SK-N-SH (cell line): ENCODE data around the gene EFHC1. TPM values are rescaled to one million over a fixed set of nuclear protein-coding genes. Genes with fewer than 3 reads are reported as not detected.

Experiments
- CTCF ChIA-PET: fragments of 300-600, 350-600 bp; formaldehyde crosslinking; extraction: SDS; loops from one replicate; lab custom pipeline; 2021; lab: Yijun Ruan, JAX
- POLR2A ChIA-PET: fragments of 350-600 bp; sonication (Branson Sonifier 250); formaldehyde crosslinking; extraction: SDS; loops from one replicate; lab custom pipeline; 2020; ENCODE audit warnings: antibody characterized with exemption, inconsistent platforms; lab: Yijun Ruan, JAX
- DNase-seq: peaks from one replicate; pipeline ENCODE4 v3.0.0; 2012
- H2AFZ ChIP-seq: fragments of 200-600 bp; sonication (generic); 2 replicates; pipeline ENCODE4 v1.8.1; 2016; ENCODE audit warnings: antibody characterized with exemption, mild to moderate bottlenecking, low read depth
- H3F3A ChIP-seq: fragments of 200-600 bp; sonication (generic); replicated peaks from 2 replicates; pipeline ENCODE3; 2016; ENCODE audit warnings: antibody characterized with exemption, mild to moderate bottlenecking; ENCODE audit not compliant: insufficient read depth
- H3K27ac ChIP-seq, 2 experiments: fragments of 200-500 bp in 1 of 2; fragments of 200-600 bp in 1 of 2; sonication (Bioruptor generic) in 1 of 2; sonication (generic), shearing (Covaris generic) in 1 of 2; 2 replicates each; pipeline versions ENCODE4 v1.5.1 to v1.6.1; 2014 to 2016; ENCODE audit warnings: low read depth in 2 of 2, inconsistent platforms in 1 of 2, low read length in 1 of 2, mild to moderate bottlenecking in 1 of 2, mixed read lengths in 1 of 2
- H3K27me3 ChIP-seq: fragments of 200-600 bp; sonication (generic), shearing (Covaris generic); 2 replicates; pipeline ENCODE4 v1.6.1; 2016; ENCODE audit warnings: mixed run types; ENCODE audit not compliant: insufficient read depth
- H3K36me3 ChIP-seq, 2 experiments: fragments of 200-500 bp in 1 of 2; fragments of 200-600 bp in 1 of 2; sonication (Bioruptor generic) in 1 of 2; sonication (generic) in 1 of 2; replicated peaks in 1 of 2; 2 replicates each; pipeline versions ENCODE3 to v1.5.1; 2014 to 2016; ENCODE audit warnings: low read length in 1 of 2, mild to moderate bottlenecking in 1 of 2; ENCODE audit not compliant: insufficient read depth in 2 of 2, control insufficient read depth in 1 of 2
- H3K4me1 ChIP-seq, 2 experiments: fragments of 200-500 bp in 1 of 2; fragments of 200-600 bp in 1 of 2; sonication (Bioruptor generic) in 1 of 2; sonication (generic), shearing (Covaris generic) in 1 of 2; 2 replicates each; pipeline versions ENCODE4 v1.5.1 to v1.6.1; 2014 to 2016; ENCODE audit warnings: low read depth in 1 of 2, low read length in 1 of 2, mixed run types in 1 of 2; ENCODE audit not compliant: insufficient read depth in 2 of 2, control insufficient read depth in 1 of 2
- H3K4me2 ChIP-seq: fragments of 200-600 bp; sonication (generic), shearing (Covaris generic); 2 replicates; pipeline ENCODE4 v1.6.1; 2017; ENCODE audit warnings: mixed run types
- H3K4me3 ChIP-seq, 2 experiments: fragments of 200-500 bp in 1 of 2; fragments of 200-600 bp in 1 of 2; sonication (Bioruptor generic) in 1 of 2; sonication (generic), shearing (Covaris generic) in 1 of 2; 2 replicates each; pipeline versions ENCODE4 v1.5.1 to v1.8.1; 2014 to 2016; ENCODE audit warnings: low read depth in 2 of 2, inconsistent platforms in 1 of 2, low read length in 1 of 2, mild to moderate bottlenecking in 1 of 2, mixed read lengths in 1 of 2, moderate library complexity in 1 of 2
- H3K79me2 ChIP-seq: fragments of 200-600 bp; sonication (generic); 2 replicates; pipeline ENCODE4 v1.8.1; 2017; ENCODE audit warnings: mild to moderate bottlenecking; ENCODE audit not compliant: insufficient read depth
- H3K9ac ChIP-seq: fragments of 200-600 bp; sonication (generic); 2 replicates; pipeline ENCODE4 v1.6.1; 2017; ENCODE audit warnings: mixed run types
- H3K9me2 ChIP-seq: fragments of 200-600 bp; sonication (generic); 2 replicates; pipeline ENCODE4 v1.6.1; 2017; ENCODE audit warnings: mixed run types
- H3K9me3 ChIP-seq: fragments of 200-600 bp; sonication (generic); 2 replicates; pipeline ENCODE4 v1.6.1; 2017; ENCODE audit warnings: mixed run types, mild to moderate bottlenecking, moderate library complexity
- H4K20me1 ChIP-seq: fragments of 200-600 bp; sonication (generic); 2 replicates; pipeline ENCODE4 v1.6.1; 2017; ENCODE audit warnings: mild to moderate bottlenecking, mixed run types; ENCODE audit not compliant: insufficient read depth
- CHD2 ChIP-seq: fragments of 150-350 bp; IDR thresholded peaks from 2 replicates; pipeline ENCODE4 v1.6.1; 2018; ENCODE audit warnings: low read length; ENCODE audit not compliant: partially characterized antibody
- ELF1 ChIP-seq: IDR thresholded peaks from 2 replicates; pipeline ENCODE4 v1.4.0; 2012
- EZH2phosphoT487 ChIP-seq: fragments of 200-600 bp; sonication (generic); IDR thresholded peaks from 2 replicates; pipeline ENCODE4 v1.6.1; 2017; ENCODE audit warnings: low read depth, mixed run types, mild to moderate bottlenecking, antibody characterized with exemption, moderate library complexity, borderline replicate concordance
- FOSL2 ChIP-seq: IDR thresholded peaks from 2 replicates; pipeline ENCODE4 v1.4.0; 2012; ENCODE audit warnings: low read depth, mild to moderate bottlenecking, moderate library complexity, borderline replicate concordance
- FOXJ3 ChIP-seq: sonication (generic); formaldehyde crosslinking; IDR thresholded peaks from 2 replicates; pipeline ENCODE4 v1.5.1; 2020; ENCODE audit warnings: mild to moderate bottlenecking, missing genetic modification reagents
- FOXM1 ChIP-seq: IDR thresholded peaks from 2 replicates; pipeline ENCODE4 v1.4.0; 2012; ENCODE audit warnings: low read depth, mild to moderate bottlenecking
- JUND ChIP-seq: IDR thresholded peaks from 2 replicates; pipeline ENCODE4 v1.4.0; 2012
- MXI1 ChIP-seq: IDR thresholded peaks from 2 replicates; pipeline ENCODE4 v1.6.1; 2012; ENCODE audit warnings: mild to moderate bottlenecking, low read depth, low read length, improper control_type of control experiment
- TCF12 ChIP-seq: IDR thresholded peaks from 2 replicates; pipeline ENCODE4 v1.4.0; 2012
- USF2 ChIP-seq: fragments of 150-350 bp; IDR thresholded peaks from 2 replicates; pipeline ENCODE4 v1.6.1; 2017; ENCODE audit warnings: antibody characterized with exemption, low read length, low read depth, borderline replicate concordance
- YY1 ChIP-seq: IDR thresholded peaks from 2 replicates; pipeline ENCODE4 v1.4.0; 2012; ENCODE audit warnings: low read depth, mild to moderate bottlenecking
- WGBS: methylation state at CpG from one replicate; pipeline ENCODE4 v1.1.6; 2017; ENCODE audit warnings: low lambda C conversion rate; 5-methylcytosine and 5-hydroxymethylcytosine counted together
- polyA plus RNA-seq, 3 experiments: library from polyadenylated mRNA; depleted of rRNA; stranded (reverse); fragments of >200 nt; gene quantifications; 2 replicates each; pipeline ENCODE4 v1.2.3, GENCODE V29; 2012

EFHC1 gene
- polyA plus RNA-seq, 1 of the 3 experiments (the other 2 are of a cell fraction), result 39.4 TPM

GRCh38 chr6:52548999-52549398 is 128.9 kb downstream of the EFHC1 start:
- H3K9ac ChIP-seq, result no peak overlapping the region

GRCh38 chr6:52549428-52549827 is 129.3 kb downstream of the EFHC1 start:
- H3K9me3 ChIP-seq, result no peaks in the 10 kb centered on the region
- CTCF ChIA-PET, result interaction anchor here (0.7 to 2.9 kb wide), 8 partner anchors 12 to 133 kb away, joined by 3 to 10 read pairs (median 4); partner anchors contain the start of gene TRAM2
- peaks cover 98% of the 10 kb centered on the region for H3K79me2 ChIP-seq
- H2AFZ ChIP-seq, result no peak overlapping the region
- peaks cover 55% of the 10 kb centered on the region for H3F3A ChIP-seq
- peak overlapping the region in 1 of 2 experiments; percentile 34; a peak in 1 of 4 replicates for H3K27ac ChIP-seq
- peaks cover 0 to 5% of the 10 kb centered on the region in 2 experiments for H3K36me3 ChIP-seq
- no peak overlapping the region for H3K4me3 ChIP-seq
- WGBS, result 90% methylated on average over 4 of the region's 4 CpGs
- POLR2A ChIA-PET, result interaction anchor here (0.8 to 1.5 kb wide), 2 partner anchors 13 to 129 kb away, joined by 3 read pairs; no protein-coding TSS in a partner anchor
- TF ChIP-seq YY1, result no peak
- TF ChIP-seq MXI1, result no peak
- TF ChIP-seq USF2, result no peak
- no peak for TF ChIP-seq JUND
- TF ChIP-seq EZH2phosphoT487, result no peak
- TF ChIP-seq ELF1, result no peak
- TF ChIP-seq CHD2, result no peak
- no peak for TF ChIP-seq FOSL2
- no peak for TF ChIP-seq TCF12
- no peaks in the 10 kb centered on the region for H3K27me3 ChIP-seq
- no peak for DNase-seq
- H3K4me1 ChIP-seq, result peaks cover 76 to 80% of the 10 kb centered on the region in 2 experiments
- H3K9me2 ChIP-seq, result no peaks in the 10 kb centered on the region
- H3K4me2 ChIP-seq, result peak overlapping the region; percentile 46; the same call in 1 of the 2 replicates
- H3K9ac ChIP-seq, result no peak overlapping the region
- no peaks in the 10 kb centered on the region for H4K20me1 ChIP-seq

More at GRCh38 chr6:52548999-52549398, 128.9 kb downstream of the EFHC1 start:
- H3K27me3 ChIP-seq, result no peaks in the 10 kb centered on the region
- no peak for TF ChIP-seq FOXM1
- no peak for TF ChIP-seq FOXJ3 (CRISPR knock-in tag)
- TF ChIP-seq FOSL2, result no peak
- POLR2A ChIA-PET, result interaction anchor here (0.8 kb wide), 1 partner anchor 13 kb away, joined by 3 read pairs; no protein-coding TSS in a partner anchor
- no peak overlapping the region for H3K4me3 ChIP-seq
- peaks cover 79 to 85% of the 10 kb centered on the region in 2 experiments for H3K4me1 ChIP-seq
- WGBS, result 94% methylated on average over 5 of the region's 5 CpGs
- peak overlapping the region in 1 of 2 experiments; percentile 74; a peak in 1 of 4 replicates for H3K27ac ChIP-seq
- peaks cover 0 to 9% of the 10 kb centered on the region in 2 experiments for H3K36me3 ChIP-seq
- CTCF ChIA-PET, result interaction anchor here (1.4 to 3.9 kb wide), 6 partner anchors 27 to 132 kb away, joined by 3 to 16 read pairs (median 6); partner anchors contain the start of gene TRAM2
- H3K9me2 ChIP-seq, result no peaks in the 10 kb centered on the region
- H3K9me3 ChIP-seq, result no peaks in the 10 kb centered on the region
- H3K4me2 ChIP-seq, result no peak overlapping the region
- peaks cover 98% of the 10 kb centered on the region for H3K79me2 ChIP-seq
- no peak for DNase-seq
- peaks cover 58% of the 10 kb centered on the region for H3F3A ChIP-seq
- H2AFZ ChIP-seq, result no peak overlapping the region
- no peaks in the 10 kb centered on the region for H4K20me1 ChIP-seq
